Measurements from ENCODE around the gene ZNF462.

The ZNF462 gene

DNA sequence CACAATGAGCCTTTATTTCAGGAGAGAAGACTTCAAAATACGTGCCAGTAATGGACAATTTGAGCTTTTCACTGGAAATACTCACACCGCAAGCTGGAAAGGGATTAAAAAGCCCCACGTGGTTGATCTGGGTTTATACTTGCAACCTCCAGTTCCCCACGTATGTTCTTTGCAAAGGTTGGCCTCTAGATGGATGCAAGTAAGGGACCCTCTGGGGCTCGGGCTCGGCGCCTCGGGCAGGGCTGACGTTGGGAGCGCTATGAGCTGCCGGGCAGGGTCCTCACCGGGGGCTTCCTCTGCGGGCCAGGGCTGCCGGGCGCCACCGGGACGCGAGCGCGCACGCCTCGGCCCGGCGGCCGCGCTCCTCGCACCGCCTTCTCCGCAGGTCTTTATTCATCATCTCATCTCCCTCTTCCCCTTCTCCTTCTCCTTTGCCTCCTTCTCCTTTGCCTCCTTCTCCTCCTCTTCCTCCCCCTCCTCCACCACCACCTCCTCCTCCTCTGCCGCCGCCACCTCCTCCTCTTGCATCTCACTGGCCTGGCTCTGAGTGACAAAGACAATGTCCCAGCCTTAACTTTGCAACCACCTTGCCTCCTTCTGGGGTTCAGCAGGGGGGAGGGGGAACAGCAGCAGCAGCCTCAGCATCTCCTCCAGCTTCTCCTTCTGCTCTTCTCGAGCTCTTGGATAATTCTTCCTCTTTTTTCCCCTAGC is 701 bp upstream of the ZNF462 start:
- DNase-seq: no peak

DNA sequence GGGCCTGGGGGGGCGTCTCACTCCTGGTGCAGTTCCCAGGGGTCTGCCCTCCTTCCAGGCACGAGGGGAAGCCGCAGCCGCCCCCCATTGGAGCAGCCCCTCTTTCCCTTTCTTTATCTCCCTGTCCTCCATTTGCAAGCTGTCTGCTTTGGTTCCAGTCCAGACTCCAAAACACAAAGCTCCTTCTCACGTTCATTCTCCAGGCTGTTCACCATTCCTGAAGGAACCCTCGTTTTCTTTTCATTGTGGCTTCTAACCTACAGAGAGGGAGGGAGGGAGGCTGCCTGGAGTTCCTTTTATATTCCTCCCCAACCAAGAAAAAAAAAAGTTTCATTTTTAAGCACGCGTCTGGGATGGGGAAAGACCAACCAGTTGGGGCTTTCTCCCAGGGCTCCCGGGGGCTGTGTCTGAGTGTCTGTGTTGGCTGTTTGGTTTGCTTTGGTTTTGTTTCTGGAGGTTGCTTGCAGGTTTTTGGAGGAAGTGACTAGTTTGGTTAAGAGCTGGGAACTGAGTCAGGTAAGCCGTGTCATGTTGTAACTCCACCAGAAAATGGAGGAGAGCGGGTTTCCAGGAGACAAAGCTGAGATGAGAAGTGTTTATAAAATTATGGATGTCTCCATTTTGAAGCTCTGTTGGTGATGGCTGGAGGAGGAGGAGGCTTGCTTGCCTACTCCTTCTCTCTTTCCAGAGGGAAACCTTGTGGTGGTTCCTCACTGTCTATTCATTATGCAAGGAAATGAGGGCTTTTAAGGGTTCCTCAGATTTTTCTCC is 1.6 kb downstream of the ZNF462 start:
- DNase-seq: no peak

DNA sequence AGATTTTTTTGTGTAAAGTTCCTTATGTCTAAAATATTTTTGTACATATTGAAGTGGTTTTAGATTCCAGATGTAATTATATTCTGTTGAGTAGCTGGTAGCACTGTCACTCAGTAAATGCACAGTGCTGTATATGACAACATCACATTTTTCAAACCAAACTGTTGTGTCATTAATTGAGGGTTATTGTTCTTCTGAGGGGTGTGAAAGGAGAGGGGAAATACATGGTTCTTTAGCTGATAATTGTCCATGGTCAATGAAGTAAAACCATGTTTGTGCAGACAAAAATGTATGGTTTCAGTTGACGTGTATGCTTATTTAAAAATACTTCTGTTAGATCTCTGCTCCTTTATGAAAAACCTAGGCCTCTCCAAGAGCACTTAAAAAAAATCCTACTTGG is 3.3 kb downstream of the ZNF462 start:
- no peak for DNase-seq

DNA sequence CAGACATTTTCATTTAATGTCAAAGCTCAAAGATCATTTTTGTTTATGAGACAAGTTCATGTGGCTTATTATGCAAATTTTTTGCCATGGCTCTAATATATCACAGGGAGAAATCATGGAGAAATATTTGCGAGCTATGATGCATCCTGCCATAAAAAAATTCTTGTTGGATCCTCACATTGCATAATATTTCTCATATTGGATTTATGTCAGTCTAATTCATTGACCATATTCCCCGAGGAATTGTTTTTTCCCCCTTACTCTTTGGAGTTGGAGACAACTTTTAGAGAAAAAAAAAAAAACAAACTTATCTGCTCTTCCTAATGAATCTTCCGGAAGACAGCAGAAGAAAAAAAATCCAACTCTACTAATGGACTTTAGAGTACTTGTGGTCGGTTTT is 4.3 kb downstream of the ZNF462 start:
- no peak for DNase-seq

DNA sequence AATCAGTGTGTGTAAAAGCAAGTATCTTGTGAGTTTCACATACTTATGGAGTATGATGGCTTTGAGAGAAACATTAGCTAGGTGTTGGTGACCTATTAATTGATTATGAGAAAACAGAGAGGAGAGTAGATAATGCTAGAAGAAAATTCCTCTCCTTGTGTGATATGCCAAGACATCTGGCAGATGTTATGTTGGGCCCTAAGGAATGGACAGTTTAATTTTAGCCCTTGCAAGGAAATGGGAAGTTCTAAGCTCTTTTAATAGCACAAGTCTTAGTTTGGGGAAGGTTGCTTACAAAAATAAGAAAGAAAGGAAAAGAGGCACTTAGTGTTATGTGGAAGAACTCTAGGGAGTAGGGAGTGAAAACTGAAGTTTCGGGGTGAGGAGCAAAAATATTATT is 5.1 kb downstream of the ZNF462 start:
- DNase-seq: no peak

DNA sequence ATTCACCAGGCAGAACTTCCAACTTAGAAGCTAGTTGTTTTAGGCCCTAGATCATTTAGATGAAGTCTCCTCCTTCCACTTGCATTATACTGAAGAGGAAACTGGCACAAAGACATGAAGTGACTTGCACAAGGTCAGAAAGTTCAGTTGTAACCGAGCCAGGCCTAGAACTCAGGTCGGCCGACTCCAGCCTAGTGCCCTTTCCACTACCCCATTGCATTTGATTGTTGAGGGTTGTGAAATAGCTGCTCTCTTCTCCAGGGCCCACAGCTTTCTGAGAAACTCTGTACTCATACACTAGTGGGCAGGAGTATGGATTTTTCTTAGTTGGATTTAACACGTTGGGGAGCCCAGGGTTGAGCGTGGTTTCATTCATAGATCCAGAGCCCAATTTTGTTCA is 5.6 kb downstream of the ZNF462 start:
- DNase-seq: no peak

DNA sequence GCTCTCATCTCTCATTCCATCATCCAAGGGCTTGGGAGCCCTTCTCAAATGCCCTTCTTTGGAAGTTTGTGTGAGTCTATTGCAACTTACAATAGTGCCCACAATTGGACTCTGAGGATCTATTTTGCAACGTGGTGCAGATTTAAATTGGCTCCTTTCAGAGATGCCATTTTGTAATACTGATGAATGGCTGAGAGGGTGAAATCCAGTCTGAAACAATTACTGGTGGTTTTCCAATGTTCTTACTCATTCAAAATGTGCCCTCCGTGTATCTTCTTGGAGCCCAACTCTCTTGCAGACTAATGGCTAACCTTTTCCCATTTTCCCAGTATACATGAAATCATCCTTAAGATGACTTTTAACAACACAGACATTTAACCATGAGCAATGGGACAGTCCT is 6.1 kb downstream of the ZNF462 start:
- DNase-seq: no peak

DNA sequence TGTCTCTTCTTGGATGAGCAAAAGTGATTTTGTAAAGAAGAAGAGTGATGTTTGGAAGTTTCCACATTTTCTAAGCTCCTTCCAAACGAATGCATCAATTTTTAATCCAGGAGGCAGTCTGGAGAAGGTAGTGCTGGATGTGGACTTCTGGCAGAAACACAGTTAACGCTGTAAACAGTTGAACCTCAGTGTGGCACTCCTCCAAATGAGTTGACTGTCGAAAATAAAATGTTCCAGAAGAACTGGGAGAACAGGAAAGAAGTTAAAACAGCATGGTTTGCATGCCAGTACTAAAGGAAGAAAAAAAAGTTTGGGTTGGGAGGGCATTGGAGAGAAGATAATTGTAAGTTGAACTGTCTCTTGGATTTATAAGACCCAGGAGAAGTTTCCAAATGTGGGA is 6.5 kb downstream of the ZNF462 start:
- DNase-seq: no peak

DNA sequence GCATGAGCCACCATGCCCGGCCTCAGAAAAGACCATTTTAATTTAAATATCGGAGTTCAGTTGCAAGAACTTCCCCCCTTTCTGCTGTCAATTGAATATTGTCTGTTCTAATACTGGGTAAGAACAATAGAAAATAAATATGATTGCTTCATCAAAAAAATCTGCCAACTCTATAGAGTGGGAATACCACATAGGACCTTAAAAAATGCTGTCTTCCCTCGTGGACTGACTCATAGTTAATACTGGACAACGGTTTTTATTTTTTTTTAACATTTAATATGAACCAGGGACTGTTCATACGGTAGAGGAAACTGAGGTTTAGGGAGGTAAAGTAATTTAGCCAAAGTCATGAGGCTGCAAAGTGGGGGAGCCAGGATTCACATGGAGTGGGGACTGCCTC is 9.7 kb downstream of the ZNF462 start:
- DNase-seq: no peak

DNA sequence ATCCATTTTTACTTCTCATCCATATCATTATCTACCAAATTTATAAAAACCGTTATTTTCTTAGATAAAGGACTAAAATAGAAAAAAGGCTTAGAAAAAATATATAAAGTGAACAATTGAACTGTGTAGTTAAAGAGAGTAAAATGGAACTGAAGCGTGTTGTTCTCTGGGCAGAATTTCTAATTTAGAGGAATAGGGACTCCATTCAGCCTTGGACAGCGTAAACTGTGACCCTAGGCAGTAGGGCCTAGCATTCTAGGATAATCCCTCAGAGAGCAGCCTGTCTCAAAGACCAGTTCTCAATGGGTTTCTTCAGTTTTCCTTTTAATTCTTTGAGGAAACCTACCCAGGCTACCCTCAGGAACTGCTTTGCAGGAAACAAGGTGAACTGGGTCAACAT is 11.1 kb downstream of the ZNF462 start:
- DNase-seq: no peak

DNA sequence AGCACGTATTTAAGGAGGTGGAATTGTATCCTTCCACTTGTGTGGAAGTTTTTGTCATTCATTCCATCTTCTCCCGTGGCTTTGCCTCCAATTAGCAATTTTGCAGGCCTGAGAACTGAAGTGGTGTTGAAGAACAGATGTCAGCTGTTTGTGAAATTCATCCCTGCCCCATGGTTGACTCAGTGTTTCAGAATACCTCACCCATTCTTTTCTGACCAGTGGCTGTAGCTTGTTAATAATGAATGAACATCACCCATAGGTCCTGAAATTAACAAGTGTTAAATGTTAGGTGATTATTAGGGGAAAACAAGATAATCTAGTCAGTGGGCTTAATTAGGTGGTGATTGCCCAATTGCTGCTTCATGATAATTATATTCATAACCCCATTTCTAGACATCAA is 11.7 kb downstream of the ZNF462 start:
- no peak for DNase-seq

DNA sequence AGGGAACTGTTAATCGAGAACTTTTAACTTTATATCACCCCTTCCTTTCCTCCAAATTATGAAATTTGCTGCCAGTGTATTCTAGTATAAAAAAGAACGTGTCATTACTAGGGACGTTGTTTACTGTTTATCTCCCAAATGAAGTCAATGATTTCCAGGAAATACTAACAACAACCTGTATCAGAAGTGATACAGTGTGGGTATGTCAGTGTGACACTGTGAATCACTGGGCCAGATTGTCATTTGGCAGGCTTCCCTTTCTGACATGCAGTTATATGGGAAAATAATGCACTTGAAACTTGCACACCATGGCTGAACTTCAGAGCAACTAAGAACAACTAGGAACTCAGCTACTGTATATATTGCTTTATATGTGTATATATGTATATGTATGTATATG is 12.6 kb downstream of the ZNF462 start:
- no peak for DNase-seq

DNA sequence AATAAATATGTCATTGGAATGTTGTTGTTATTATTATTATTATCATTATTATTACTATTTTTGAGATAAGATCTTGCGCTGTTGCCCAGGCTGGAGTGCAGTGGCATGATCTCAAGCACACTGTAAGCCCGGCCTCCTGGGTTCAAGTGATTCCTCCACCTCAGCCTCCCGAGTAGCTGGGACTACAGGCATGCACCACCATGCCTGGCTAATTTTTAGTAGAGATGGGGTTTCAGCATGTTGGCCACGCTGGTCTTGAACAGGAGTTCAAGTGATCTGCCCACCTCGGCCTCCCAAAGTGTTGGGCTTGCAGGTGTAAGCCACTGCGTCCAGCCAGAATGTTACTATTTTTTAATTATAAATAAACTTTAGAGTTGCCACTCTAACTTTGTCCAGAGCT is 14.4 kb downstream of the ZNF462 start:
- DNase-seq: no peak

DNA sequence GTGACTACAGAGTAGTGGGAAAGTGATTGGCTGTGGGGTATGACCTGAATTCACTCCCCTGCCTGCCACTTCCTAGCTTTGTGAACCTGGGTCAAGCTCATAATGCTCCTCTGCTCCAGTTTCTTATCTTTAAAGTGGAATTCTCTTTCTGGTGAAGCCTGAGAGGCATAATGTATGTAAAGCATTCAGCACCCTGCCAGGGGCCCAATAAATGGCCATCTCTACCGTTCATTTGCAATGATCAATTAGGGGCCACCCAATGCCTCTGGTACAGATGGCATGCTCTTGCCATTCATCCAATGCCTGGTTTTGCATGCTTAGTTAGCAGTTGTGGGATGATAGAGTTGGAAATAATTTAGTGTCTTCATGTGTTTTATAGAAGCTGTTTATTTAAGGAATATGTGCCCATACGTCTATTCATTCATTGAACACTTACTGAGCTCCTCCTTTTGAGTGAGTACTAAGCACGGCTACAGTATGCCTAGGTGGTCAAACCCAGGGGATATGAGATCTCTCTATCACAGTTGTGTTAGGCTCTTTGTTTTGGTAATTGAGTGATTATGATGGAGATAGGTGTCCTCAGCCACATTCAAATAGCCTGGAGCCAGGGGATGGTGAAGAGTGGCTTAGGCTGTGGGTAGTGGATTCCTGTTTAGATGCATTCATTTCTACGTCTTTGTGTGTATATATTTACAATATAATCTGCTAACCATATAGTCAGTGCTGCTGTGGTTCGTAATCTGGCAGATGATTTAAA is 15.3 kb downstream of the ZNF462 start:
- no peak for DNase-seq

DNA sequence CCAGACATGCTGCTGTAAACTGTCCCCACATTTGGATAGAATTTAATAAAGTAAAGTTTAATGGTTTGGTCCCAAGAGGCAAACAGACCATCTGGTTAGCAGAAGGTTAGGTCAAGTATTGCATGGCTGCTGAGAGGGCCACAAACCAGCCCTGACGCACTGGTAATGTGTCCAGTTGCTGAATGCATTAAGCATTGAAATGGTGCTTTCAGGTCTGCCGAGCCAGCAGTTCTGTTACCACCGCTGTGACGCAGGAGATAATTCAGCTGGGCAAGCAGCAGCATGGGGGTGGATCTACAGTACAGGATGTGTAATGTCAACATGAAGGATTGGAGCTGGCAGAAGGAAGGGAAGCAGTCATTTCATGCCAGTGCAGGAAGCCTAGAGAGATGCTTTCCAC is 16.0 kb downstream of the ZNF462 start:
- no peak for DNase-seq

DNA sequence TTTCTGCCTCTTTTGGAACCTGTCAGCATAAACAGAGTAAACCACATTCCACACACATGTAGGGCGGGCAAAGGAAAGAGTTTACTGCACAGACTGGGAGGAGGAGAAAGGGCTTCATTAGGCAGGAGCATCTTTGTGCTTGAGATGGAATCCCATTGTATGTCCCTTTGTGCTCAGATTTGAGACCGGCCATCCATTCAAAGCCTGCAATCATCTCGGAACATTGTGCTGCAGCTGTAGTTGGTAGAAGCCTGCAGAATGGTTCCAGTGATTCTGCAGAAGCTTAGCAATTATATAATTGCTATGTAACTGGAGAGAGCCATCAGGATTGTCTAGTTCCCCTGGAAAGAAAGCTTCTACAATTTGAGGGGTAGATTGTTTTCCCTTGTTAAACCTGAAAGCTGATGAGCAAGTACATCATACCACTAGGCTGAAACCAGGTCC is 16.5 kb downstream of the ZNF462 start:
- no peak for DNase-seq

DNA sequence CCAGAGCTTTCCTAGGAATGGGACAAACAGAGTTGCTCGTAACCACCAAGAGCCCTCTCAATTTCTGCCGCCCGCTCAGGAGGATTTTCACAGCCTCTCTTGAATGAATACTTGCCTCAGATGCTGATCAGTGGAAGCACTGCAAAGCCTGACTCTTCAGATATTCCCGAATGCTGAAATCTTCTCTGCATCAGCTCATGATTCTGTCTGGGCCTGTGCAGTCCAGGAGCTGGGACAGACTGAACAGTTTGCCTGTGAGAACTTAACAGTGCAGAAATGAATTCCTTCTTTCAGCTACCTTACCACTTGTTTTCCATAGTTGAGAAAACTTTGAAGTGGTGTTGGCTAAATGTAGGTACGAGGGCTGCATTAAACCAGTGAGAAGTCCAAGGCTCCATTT is 17.1 kb downstream of the ZNF462 start:
- no peak for DNase-seq

DNA sequence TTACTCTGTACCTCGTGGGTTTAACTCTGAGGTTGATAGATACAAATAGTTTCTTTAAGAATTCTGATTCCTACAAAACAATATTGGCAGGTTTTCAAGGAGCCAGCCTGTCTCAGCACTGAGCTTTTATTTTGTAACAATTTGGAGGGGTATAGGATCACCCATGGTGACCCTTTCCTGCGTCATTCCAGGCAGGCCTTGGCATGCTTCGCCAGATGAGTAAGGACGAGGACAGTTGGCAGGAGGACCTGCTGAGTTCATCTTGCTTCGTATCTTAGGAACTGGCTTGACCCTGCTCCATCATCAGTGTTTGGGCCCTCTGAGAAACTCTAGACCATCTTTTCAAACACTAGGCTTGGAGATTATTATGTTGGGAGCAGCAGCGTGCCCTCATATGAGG is 17.9 kb downstream of the ZNF462 start:
- no peak for DNase-seq

DNA sequence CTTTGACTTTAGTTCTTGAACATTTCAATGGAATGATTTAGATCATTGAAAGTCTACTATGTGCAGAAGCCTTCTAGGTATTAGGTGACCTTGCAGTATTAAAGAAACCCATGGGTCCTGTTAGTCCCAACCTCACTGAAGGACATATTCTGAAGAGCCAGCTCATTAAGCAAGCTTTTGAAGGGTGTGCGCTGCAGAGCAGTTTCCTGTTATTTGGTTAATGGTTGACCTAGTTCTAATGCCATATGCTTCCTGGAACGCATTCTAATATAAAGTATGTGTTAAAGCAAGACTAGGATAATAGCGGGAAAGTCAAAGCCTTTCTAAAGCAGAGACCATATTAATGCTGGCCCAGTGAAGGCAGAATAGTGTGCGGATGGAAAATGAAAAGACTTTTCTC is 20.1 kb downstream of the ZNF462 start:
- DNase-seq: no peak

DNA sequence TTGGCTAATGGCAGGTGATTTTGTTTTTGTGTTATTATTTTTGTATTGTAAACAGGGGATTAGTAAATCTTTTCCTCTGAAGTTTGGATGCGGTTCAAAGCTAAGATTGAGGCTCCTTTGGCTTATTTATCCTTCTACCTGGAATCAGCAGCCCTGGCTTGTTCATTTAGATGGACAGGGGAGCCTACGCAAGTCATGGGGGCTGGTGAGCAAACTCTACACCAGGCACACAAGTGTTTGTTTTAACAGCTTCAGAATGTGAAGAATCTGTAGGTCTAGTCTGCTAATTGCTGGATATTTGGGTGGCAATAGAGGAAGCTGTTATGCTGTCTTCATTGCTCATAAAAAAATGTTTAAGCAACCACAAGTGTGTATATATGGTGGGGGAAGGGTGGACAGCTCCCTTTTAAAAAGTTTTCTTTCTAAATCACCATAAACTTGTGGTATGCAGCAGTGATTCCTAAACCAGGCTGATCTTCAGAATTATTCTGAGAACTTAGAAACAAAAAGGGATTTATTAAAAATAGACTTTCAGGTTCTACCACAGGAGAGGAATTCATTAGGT is 20.7 kb downstream of the ZNF462 start:
- DNase-seq: no peak

DNA sequence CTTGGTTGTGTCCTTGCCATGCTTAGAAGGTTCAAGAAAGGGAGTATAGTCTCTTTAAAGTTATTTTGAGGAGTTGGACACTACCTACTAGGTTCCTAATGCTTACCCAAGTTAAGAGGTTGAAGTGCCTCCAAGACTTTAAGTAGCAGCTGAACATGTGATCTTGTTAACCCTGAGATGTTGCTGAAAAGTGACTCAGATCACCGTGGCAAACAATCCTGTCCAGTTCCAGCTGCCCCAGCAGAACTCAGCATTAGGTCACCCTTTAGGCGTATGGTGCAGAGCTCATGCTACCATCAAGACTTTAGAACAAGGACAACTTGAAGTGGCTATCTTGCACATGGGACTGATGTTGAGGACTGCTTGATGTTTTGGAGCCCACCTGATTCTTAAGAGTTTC is 22.5 kb downstream of the ZNF462 start:
- no peak for DNase-seq

DNA sequence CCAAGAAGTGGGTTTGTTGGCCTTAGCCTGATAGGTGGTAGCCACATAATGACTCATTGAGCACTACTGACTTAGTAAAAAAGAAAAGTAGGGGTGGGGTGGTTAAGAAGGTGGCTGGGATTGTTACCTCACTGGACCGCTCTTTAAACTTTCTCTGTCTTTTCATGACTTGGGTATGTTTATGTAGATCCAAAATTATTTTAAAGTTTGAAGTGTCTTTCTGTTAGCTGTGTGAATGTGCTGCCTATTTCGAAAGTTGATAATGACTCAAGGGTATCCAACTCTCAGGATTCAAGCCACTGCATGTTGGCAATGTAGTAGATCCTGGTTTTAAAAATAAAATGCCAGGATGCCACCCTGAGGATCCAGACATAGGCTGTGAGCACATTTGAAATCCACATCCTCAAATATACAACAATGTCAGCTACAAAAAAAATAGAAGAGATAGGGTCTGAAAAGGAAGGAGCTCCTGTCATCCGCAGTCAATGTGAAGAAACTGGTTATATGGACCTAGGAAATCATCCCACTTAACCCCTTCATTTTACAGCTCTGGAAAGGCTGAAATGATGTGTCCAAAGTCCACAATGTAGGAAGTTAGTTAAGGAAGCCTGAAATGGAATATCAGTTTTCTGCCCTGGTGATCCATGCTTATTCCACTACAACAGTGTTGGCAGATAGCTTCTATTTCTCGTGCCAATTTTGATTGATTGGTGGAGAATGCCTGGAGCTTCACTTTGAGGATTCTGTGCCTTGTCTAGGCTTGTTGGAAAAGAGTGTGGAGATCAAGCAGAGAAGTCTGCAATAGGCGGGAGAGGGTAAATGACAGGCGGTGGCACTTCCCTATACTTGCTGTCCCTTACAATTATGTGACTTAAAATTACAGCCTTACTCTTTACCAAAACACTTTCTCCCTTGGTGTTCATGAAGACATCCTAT is 23.4 kb downstream of the ZNF462 start:
- no peak for DNase-seq

DNA sequence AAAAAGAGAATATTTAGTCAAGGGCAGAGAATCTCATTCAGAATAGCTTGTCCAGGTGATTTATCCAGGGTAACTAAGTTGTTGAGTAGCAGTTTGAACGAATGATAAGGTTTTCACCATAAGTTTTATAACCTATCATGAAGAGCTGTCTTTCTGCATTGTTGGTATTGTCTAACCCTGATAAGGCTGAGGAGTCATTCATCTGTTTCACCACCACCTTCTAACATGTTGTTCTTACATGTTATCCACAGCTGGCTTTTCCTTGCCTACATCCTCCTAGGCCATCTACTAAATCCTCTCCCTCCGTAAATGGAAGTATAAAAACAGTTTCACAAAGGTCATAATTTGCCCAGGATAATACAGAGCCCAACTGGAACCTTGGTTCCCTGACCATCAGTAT is 24.1 kb downstream of the ZNF462 start:
- no peak for DNase-seq
